Measurements from ENCODE around the gene SENP5.

DNA sequence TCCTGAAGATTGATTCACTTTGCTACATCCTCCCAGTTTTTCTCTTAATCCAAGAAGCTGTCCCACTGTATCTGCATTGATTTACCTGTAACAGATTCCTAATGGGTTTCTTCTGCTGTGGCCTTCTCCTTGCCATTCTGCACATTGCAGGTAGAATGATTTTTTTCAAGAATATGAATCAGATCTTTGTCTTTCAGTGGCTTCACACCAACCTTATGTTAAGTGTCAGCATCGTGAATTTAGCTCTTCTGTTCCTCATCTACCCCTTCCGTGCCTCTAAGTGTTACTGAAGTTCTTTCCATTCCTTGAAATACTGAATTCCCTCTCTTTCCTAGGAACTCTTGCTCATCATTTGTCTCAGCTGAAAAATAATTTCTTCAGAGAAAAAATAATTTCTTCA lies 7.5 kb downstream of the SENP5 start:
- TF ChIP-seq, protein P1, sequence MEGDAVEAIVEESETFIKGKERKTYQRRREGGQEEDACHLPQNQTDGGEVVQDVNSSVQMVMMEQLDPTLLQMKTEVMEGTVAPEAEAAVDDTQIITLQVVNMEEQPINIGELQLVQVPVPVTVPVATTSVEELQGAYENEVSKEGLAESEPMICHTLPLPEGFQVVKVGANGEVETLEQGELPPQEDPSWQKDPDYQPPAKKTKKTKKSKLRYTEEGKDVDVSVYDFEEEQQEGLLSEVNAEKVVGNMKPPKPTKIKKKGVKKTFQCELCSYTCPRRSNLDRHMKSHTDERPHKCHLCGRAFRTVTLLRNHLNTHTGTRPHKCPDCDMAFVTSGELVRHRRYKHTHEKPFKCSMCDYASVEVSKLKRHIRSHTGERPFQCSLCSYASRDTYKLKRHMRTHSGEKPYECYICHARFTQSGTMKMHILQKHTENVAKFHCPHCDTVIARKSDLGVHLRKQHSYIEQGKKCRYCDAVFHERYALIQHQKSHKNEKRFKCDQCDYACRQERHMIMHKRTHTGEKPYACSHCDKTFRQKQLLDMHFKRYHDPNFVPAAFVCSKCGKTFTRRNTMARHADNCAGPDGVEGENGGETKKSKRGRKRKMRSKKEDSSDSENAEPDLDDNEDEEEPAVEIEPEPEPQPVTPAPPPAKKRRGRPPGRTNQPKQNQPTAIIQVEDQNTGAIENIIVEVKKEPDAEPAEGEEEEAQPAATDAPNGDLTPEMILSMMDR (IDR thresholded peaks at IDR 0.05; ENCODE audit: low read length): no peak
- TF ChIP-seq EZH2phosphoT487 (IDR thresholded peaks at IDR 0.05; ENCODE audit: low read length): no peak
- TF ChIP-seq EZH2 (optimal IDR thresholded peaks at IDR 0.05; ENCODE audit: low read depth, low read length): no peak

Measured in MM.1S (cell line).